GM21717 (cell line): ENCODE measurements around the gene ITPR3.

Experiments used
- ATAC-seq: cut with Tn5 transposase; IDR thresholded peaks from one replicate; pipeline ENCODE4 v1.9.1; 2021; ENCODE audit warnings: mild to moderate bottlenecking, moderate library complexity; ENCODE audit not compliant: unreplicated experiment

ITPR3 gene

DNA sequence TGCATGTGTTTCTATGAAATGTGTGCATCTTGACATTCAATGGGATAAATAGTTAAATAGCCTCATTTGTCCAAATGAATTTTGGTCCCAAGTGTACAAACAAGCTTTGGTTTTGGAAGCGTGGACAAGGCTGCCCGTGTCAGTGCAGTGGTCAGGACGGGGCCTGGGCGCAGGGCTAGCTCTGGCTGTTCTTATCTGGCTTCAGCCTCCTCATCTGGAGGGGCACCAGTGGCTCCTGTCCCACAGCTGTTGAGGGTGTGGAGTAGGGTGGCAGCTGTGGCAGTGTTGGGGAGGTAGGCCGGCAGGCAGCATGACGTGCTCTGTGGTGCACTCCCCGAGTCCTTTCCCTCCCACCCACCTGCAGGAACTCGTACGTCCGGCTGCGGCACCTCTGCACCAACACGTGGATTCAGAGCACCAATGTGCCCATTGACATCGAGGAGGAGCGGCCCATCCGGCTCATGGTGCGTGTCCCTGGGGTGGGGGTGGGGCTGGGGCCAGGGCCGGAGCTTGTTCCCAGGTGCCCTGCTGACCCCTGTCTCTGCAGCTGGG is 43.5 kb downstream of the ITPR3 start:
- no peak for ATAC-seq

DNA sequence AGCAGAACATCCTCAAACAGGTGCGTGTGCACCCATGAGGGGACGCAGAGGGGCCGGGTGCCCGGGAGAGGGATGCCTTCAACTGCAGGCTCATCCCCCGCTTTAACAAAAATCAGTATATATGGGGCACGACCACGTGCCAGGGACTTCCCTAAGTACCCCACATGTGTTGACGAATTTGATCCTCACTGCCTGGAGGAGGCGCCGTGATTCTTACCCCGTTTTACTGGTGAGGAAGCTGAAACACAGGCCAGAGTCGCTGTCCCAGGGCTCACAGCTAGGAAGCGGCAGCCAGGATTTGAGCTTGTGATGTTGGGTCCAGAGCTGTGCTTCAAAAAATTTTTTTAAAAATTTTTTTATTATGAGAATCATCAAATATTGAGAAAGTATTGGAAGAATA is 44.8 kb downstream of the ITPR3 start:
- ATAC-seq: no peak

DNA sequence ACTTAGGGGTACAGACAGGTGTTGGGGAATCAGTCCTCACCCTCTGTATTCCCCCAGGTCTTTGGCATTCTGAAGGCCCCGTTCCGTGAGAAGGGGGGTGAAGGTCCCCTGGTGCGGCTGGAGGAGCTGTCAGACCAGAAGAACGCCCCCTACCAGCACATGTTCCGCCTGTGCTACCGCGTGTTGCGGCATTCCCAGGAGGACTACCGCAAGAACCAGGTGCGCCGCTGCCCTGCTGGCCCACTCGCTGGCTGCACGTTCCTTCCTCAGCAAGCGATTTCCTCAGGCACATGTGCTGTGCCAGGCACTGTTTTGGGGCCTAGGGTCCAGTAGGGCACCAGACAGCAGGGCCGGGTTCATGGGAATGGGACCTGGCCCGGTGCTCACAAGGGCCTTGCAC is 46.0 kb downstream of the ITPR3 start:
- ATAC-seq: no peak

DNA sequence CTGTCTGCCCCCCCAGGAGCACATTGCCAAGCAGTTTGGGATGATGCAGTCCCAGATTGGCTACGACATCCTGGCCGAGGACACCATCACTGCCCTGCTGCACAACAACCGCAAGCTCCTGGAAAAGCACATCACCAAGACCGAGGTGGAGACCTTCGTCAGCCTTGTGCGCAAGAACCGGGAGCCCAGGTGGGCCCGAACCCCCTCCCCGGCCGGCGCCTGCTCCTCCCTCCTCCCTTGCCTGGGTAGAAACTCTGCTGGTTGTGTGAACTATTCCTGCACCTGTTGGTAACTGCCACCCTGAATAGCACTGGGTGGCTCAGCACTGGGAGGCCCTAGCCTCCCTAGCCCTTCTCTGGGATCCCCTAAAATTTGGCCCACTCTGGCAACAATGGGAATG is 46.7 kb downstream of the ITPR3 start:
- ATAC-seq: no peak

DNA sequence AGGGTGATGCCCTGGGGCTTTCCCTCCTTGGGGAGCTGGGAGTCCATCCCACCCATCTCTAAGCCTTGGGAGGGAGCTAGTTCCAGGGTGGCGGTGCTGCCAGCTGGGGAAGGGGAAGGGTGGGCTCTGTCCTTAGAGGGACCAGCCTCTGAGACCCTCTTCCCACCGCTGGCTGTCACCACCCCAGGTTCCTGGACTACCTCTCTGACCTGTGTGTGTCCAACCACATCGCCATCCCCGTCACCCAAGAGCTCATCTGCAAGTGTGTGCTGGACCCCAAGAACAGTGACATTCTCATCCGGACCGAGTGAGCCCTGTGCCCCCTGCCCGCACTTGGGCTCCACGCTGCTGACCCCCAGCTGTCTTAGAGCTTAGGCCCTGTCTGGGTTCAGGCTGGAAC is 47.2 kb downstream of the ITPR3 start:
- no peak for ATAC-seq

DNA sequence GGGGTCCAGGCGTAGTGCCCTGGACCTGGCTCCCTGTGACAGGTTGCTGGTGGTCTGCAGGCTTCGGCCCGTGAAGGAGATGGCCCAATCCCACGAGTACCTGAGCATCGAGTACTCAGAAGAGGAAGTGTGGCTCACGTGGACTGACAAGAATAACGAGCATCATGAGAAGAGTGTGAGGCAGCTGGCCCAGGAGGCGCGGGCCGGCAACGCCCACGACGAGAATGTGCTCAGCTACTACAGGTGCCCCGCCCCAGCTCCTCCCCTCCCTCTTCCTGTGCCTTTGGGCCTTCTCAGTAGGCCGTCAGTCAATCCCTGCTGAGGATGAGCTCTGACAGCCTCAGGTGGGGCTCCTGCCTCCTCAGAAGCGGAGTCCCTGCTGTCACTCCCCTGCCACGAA is 47.8 kb downstream of the ITPR3 start:
- no peak for ATAC-seq

DNA sequence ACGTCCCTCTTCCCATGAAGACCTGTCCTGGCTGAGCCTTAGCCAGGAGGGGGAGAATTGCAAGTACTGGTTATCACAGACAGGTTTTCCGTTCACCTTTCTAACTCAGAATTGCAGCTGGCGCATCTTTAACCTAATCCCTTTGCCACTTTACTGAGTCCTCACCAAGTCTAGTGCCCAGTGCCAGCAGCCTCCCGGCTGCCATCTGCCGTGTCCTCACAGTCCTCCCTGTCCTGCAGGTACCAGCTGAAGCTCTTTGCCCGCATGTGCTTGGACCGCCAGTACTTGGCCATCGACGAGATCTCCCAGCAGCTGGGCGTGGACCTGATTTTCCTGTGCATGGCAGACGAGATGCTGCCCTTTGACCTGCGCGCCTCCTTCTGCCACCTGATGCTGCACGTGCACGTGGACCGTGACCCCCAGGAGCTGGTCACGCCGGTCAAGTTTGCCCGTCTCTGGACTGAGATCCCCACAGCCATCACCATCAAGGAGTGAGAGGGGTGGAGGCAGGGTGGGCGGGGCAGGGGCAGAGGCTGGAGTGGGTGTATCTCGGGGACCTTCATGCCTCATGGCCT is 49.1 kb downstream of the ITPR3 start:
- ATAC-seq: no peak

DNA sequence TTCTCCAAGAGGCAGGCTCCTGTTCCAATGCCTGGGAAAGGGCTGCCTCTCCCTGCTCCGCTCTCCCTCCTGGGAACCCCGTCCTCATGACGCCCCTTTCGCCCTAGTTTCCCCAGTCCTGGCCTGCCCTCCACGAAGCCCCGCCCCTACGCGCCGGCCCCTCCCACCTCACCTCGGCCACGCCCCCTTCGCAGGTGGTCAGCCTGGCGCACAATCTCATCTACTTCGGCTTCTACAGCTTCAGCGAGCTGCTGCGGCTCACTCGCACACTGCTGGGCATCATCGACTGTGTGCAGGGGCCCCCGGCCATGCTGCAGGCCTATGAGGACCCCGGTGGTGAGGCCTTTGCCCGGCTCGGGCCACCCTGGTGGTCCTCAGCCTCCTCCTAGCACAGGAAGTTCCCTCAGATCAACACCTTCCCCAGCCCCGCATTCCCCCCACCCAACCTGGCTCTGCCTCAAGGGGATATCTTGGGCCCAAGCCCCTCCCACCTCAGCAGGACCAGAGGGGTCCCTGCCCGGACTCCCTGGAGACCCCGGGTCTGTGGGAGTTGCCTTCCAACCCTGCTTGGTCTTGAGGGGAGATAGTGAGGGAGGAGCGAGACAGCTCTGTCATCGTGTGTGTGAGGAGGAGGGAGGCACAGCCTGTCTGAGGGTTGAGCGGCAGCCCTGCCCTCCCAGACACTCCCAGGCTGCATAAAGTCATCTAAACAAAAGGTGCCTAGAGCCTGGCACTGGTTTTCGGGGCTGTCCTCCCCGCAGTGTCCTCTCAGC is 50.0 kb downstream of the ITPR3 start:
- no peak for ATAC-seq

DNA sequence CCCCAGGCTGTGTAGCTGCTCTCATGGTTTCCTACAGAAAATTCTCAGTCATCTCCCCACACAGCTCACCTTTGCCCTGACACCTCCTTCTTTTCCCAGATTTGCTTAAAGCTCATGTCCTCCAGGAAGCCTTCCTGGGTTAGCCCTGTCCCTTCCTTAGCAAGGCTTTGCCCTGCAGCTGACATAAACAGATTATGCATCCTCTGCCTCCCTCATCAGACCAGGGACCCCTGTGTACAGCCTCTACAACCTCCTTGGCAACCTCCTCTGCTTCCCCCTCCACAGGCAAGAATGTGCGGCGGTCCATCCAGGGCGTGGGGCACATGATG is 50.6 kb downstream of the ITPR3 start:
- ATAC-seq: no peak

DNA sequence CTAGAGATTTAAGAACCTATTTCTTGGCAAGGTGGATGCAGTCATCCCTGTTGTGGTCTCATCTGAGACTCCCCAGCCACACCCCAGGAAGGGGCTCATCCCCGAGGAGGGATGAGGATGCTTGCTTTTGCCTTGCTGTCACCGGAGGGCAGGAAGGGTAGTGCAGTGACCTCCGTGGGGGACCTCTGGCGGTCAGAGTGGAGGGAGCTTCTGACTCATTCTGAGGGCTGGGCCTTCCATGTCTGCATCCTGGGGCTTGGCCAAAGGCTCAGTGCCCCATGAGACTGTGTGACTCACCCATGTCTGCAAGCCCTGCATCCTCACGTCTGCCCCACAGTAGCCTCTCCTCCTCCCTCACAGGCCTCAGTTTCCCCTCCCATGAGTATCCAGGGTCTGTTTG is 51.7 kb downstream of the ITPR3 start:
- no peak for ATAC-seq

DNA sequence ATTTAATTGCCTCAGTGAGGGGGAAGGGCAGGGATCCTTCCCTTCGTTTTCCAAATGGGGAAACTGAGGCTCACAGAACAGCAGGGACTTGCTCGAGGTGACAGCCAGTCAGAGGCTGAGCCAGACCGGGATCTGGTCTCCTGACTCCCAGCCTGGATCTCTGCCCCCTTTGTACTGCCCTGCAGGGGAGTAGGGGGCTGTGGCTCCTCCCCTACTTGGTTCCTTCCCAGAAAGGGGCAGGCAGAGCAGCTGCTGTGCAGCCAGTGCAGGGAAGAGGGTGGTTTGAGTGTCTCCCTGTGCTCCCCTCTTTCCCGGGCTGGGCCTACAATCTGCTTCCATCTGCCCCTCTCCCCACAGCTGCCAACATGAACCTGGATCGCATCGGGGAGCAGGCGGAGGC is 52.7 kb downstream of the ITPR3 start:
- no peak for ATAC-seq

DNA sequence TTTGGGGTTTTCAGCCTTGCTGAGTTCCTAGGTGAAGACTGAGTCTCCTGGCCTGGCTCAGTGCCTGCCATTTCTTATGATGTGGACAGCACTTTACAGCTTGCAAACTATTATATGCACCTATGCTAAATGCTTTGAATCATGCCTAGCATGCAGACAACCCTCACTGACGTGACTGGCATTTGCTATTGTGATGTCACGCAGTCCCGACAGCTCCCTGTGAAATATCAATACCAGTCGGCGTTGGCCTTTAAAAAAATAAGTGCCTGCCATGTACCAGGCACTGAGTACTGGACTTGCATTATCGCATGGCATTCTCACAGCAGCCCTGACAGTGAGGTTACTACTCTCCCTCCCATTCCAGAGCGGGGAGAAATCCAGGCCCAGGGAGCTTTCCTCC is 54.8 kb downstream of the ITPR3 start:
- no peak for ATAC-seq

DNA sequence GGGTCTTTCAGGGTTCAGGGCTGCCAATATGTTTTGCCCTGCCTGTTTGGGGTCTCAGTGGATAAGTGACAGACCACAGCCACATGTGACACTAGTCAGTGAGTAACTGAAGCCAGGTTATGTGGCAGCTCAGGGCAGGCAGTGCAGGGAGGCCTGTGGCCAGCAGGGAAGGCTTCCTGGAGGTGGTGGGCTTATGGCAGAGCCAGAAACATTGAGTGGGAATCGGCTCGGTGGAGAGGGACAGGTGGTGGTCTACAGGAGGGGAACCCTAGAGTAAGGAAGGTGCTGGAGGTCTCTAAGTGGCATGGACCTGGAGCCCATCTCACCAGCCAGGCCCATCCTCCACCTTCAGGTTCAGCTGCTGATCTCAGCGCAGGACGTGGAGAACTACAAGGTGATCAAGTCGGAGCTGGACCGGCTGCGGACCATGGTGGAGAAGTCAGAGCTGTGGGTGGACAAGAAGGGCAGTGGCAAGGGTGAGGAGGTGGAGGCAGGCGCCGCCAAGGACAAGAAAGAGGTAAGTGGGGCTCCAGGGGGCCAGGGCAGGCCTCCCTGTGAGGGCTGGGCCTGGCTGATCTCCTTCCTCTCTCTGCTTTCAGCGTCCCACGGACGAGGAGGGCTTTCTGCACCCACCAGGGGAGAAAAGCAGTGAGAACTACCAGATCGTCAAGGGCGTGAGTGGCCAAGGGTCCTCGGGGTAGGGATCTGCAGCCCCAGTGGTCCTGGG is 55.5 kb downstream of the ITPR3 start:
- no peak for ATAC-seq

DNA sequence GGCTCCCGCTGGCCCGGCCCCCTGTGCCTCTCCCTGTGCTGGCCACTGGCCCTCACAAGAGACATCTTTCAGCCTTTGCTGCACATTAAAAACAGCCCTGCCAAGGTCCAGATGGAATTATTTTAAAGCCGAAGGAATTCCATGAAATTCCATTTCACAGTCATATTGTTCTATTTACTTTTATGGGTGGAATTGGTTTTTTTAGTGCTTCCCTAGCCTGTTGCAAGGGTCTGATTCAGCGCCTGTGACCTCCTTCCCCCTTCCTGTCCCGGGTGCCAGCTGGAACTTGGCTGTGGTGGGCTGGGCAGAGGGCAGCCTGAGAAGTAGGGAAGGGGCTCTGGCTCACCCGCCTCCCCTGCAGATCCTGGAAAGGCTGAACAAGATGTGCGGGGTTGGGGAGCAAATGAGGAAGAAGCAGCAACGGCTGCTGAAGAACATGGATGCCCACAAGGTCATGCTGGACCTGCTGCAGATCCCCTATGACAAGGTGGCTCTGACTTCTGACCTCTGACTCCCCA is 56.1 kb downstream of the ITPR3 start:
- ATAC-seq: no peak

DNA sequence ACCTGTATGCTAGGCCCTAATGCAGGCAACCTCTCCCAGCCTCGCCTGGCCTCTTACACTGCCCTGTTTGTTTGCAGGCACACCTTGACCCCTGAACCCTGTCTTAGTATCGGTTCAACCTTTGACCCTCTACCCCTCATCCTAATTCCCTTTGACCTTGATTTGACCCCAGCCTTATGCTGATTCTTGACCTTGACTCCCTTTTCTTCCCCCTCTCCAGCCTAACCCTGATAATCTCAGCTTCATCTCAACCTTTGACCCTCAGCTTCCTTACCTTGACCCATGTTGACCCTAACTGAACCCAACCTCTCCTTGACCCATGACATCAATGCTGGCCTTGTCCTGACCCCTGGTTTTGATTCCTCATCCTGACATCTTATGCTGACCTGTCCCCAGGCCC is 56.6 kb downstream of the ITPR3 start:
- no peak for ATAC-seq

DNA sequence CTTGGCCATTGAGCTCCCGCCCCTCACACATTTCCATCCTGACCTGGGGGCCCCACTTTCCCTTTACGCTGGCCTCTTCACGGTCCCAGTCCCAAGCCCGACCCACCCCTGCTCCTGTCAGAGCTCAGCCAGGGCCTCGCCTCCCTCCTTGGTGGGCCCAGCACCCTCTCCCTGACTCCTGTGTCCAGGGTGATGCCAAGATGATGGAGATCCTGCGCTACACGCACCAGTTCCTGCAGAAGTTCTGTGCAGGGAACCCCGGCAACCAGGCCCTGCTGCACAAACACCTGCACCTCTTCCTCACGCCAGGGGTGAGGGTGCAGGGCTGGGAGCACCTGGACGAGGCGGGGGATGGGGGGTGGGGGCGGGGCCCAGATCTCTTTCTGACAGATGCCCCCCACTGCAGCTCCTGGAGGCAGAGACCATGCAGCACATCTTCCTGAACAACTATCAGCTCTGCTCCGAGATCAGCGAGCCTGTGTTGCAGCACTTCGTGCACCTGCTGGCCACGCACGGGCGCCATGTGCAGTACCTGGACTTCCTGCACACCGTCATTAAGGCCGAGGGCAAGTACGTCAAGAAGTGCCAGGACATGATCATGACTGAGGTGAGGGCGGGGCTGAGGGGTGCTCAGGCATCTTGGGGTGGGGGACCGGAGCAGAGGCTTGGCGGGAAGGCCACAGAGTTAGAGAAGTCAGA is 57.3 kb downstream of the ITPR3 start:
- ATAC-seq: no peak

DNA sequence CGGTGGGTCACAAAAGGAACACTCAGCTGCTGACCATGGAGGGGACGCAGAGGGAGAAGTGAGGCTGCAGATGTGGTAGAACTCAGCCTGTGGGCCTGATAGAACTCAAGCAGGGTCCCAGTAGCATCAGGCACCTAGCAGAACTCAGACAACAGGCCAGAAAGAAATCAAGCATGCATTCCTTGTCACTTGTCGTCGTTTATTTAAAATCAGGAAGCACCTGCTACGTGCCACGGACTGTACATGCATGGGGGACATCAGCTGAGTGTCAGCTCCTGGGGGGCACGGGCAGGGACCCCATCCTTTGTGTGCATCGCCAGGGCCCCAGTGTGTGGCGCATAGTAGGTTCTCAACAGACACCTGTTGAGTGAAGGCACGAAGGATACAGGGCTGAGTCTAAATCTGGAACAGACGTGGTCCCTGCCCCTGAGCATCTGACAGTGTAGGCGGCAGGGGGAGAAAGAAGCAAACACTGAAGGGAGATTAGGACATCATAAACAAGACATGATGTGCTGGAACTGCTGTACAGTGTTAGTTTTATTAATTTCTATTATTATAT is 57.9 kb downstream of the ITPR3 start:
- ATAC-seq: no peak

DNA sequence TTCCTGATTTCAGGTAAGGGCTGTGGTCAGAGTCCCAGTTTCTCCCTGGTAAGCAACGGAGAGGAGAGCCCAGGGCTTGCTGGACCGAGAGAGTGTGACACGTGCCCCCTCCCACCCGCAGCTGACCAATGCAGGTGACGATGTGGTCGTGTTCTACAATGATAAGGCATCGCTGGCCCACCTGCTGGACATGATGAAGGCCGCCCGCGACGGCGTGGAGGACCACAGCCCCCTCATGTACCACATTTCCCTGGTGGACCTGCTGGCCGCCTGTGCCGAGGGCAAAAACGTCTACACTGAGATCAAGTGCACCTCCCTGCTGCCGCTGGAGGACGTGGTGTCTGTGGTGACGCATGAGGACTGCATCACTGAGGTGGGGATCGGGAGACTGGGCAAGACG is 58.6 kb downstream of the ITPR3 start:
- no peak for ATAC-seq

DNA sequence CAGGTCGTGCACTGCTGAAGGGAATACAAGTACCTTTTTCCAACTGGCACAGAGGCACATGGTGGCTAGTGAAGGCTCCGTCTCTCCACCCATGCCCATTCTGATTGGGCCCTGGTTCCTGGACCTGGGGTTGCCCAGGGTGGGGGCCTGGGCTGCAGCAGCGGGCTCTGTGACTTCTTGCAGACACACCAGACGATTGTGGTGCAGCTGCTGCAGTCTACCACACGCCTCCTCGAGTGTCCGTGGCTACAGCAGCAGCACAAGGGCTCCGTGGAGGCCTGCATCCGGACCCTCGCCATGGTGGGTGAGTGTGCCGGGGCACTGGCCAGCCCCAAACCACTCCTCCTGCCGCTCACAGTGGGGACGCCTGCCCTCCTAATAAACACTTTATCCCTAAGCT is 61.2 kb downstream of the ITPR3 start:
- ATAC-seq: no peak

DNA sequence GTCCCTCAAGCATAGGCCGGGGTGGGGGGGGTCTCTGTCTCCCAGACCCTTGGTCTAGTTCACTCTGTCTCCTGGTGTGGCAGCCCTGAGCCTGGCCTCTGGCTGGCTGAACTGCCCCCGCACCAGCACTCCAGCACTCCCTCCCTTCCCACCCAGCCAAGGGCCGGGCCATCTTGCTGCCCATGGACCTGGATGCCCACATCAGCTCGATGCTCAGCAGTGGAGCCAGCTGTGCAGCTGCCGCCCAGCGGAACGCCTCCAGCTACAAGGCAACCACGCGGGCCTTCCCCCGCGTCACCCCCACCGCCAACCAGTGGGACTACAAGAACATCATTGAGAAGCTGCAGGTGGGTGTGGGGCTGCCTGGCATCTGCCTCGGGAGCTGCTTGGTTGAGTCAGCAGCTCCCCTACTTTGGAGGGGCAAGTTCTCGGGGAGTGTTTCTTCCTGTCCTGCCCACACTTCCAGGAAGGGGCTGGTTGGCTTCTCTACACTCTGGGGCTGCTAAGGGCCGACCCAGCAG is 62.0 kb downstream of the ITPR3 start:
- ATAC-seq: no peak
